NK-92 treated with Interleukin-12 subunit alpha and Interleukin-12 subunit beta, amount 100 ng/mL, for 24 hours (cell line): ENCODE results near the gene PRKAG1.

Experiments
- DNase-seq: peaks from one replicate; lab custom pipeline; 2025; lab: John Stamatoyannopoulos, UW

PRKAG1 gene

DNA sequence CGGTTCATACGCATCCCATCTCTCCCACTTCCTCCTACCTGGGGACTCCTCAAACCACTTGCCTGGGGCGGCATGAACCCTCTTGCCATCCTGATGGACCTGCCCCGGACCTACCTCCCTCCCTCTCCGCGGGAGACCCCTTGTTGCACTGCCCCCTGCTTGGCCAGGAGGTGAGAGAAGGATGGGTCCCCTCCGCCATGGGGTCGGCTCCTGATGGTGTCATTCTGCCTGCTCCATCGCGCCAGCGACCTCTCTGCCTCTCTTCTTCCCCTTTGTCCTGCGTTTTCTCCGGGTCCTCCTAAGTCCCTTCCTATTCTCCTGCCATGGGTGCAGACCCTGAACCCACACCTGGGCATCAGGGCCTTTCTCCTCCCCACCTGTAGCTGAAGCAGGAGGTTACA is 36.8 kb downstream of the PRKAG1 start:
- DNase-seq: no peak

DNA sequence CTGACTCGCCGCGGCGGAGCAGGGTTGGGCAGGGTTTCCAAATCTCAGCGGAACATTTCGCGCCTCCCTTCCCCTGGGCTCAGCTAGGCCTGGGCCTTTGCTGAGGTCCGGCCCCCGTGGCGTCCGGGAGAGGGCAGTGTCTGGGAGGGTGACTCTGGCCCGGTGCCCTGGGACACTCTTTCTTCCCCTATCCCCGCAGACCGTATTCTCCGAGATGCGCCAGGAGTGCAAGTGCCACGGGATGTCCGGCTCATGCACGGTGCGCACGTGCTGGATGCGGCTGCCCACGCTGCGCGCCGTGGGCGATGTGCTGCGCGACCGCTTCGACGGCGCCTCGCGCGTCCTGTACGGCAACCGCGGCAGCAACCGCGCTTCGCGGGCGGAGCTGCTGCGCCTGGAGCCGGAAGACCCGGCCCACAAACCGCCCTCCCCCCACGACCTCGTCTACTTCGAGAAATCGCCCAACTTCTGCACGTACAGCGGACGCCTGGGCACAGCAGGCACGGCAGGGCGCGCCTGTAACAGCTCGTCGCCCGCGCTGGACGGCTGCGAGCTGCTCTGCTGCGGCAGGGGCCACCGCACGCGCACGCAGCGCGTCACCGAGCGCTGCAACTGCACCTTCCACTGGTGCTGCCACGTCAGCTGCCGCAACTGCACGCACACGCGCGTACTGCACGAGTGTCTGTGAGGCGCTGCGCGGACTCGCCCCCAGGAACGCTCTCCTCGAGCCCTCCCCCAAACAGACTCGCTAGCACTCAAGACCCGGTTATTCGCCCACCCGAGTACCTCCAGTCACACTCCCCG is 37.4 kb downstream of the PRKAG1 start:
- DNase-seq: no peak

DNA sequence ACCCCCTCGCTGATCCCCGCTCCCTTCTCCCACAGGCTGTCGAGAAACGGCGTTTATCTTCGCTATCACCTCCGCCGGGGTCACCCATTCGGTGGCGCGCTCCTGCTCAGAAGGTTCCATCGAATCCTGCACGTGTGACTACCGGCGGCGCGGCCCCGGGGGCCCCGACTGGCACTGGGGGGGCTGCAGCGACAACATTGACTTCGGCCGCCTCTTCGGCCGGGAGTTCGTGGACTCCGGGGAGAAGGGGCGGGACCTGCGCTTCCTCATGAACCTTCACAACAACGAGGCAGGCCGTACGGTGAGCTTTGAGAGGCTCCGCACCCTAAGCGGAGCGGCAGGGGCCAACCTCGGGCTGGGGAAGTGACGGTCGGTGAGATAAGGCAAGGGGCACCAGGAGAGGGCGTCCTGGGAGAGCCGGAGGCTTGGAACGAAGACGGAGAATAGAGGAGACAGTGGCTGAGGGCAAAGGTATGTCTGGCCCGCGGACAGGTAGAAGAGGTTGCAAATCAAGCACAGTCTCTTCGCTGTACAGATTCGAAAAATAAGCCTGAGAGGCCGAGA is 38.1 kb downstream of the PRKAG1 start:
- DNase-seq: no peak

DNA sequence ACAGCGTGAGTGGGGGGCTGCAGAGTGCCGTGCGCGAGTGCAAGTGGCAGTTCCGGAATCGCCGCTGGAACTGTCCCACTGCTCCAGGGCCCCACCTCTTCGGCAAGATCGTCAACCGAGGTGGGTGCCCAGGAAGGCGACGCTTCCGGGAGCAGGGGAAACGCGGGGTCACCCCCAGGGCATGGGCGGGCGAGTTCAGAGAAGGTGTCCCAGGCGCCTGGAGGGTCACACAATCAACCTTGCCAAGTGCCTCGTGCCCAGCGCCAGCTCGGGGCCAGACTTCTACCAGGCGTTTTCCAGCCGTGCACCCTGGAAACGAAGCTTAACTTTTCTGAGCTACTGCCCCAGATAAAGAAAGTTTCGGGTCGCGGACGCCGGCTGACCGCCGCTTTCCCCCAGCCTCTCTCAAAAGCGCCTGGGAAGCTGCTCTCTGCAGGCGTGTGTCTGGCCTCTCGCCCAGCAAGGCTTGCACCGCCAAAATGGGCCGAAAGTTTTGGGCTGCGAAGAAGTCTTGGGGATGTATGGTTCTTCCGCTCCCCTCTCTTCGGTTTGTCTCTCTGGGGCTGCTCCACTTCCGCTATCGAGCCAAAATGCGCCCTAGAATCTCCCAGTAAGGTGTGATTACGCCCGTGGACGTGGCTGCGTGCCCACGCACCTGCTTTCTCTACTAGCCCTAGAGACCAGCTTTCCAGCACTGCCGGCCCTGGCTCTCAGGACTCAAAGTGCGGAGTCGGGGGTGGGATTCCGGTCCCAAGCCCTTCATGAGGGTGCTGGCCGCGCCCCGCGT is 38.8 kb downstream of the PRKAG1 start:
- no peak for DNase-seq

DNA sequence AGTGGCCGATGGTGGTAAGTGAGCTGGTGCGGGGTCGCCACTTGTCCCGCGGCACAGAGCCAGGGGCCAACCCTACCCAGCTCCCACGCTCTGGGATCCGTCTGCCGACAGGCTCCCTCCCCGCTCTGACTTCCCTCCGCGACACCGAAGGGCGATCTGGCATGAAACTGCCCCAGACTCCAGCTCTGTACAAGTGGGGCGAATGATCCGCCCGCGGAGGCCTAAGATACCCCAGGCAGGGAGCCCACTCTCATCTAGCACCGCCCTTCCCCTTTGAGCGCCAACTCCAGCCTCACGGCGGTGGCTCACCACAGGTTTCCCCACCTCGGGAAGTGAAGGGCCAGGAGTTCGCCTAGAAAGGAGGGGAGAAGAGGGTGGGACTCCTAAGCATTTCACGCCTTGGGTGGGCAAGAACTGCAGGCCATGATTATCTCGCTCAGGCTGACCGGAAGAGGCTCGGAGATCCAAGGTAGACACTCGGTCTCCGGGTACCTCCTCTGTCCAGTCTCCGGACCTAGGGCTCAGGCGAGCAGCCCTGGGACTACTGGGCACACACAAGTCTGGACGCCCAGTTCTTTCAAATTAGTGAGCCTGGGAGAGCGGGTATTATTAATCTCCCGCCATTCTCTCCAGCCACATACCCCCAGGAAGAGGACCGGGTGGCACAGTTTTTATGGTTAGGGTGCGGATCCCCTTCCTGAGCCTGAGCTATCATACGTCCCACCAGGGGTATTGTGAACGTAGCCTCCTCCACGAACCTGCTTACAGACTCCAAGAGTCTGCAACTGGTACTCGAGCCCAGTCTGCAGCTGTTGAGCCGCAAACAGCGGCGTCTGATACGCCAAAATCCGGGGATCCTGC is 39.6 kb downstream of the PRKAG1 start:
- no peak for DNase-seq

DNA sequence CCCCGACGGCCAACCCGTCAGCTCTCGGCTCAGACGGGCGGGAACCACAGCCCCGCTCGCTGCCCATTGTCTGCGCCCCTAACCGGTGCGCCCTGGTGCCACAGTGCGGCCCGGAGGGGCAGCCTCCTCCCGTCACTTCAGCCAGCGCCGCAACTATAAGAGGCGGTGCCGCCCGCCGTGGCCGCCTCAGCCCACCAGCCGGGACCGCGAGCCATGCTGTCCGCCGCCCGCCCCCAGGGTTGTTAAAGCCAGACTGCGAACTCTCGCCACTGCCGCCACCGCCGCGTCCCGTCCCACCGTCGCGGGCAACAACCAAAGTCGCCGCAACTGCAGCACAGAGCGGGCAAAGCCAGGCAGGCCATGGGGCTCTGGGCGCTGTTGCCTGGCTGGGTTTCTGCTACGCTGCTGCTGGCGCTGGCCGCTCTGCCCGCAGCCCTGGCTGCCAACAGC is 40.3 kb downstream of the PRKAG1 start, which contains the start of gene WNT1:
WNT1 (plus strand) TSS at position 32 of the 450 bp plus-strand sequence; CDS start at position 361, 329 bp downstream.
- DNase-seq: no peak

DNA sequence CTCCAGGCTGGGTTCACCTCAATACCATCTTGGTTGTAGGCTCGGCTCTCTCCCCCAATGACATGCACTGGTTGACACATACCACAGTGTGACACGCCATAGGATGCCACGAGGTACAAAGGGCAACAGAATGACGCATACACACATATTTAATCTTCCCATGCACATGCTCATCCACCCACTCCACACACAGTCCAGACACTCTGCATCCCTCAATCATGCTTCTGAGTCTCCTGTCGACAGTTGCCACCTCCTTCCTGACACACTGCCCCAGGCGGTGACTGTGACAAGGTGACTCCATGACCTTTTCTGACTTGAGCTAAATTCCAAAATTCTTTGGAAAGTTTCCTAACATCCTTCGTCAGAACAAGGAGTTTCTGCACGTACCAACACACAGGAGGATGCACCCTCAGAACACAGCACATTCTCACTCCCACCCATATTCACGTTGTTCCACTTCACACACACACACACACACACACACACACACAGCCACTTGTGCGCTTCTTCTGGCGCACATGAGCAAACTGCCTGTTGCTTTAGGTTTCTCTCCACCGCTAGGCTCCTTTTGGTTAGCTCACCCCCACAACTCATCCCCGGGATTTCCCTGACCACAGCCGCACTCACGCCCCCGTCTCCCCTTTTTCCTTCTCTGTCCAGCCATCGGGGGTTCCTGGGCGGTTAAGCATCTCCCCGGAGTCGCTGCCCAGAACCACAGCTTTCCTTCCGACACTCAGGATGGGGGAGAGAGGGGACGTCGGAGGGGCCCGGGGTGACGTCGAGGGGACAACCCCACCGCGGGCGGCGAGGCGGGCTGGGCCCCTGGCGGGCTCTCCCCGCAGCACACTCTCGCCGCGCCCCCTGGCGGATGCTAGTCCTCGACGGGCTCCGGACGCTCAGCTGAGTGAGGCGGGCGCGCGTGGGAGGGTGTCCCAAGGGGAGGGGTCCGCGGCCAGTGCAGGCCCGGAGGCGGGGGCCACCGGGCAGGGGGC is 41.0 kb downstream of the PRKAG1 start:
- DNase-seq: peak; percentile 31

DNA sequence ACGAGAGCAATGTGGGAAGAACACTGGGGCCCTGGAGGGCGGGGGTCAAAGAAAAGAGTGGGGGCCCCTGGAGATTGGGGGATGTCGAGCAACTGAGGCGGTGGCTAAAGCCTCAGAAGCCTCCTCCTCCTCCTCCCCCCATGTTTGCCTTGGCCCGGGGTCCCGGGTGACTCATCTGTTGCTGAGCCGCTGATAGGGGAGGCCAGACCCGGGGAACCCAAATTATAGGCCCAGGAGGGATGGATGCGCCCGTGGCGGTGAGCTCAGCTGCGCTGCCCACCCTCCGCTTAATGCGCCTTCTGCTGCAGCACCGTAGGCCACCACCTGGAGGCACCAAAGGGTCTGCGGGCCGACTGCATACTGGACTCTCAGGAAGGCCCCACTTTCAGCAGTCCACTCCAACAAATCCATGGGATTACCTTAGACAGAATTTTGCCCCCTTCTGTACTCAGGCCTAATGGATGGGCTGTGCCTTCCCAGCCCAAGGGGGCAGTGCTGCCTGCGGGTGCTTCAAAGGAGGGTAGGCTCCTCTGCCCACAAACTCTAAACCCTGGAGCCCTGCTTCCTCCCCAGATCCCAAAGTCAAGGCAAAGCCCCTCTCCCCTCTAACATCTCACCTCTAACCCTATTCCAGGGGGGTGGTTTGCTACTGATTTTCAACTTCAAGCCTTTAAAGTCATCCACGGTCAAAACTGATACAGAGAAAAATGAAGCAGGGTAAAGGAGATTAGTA is 44.5 kb downstream of the PRKAG1 start:
- no peak for DNase-seq

DNA sequence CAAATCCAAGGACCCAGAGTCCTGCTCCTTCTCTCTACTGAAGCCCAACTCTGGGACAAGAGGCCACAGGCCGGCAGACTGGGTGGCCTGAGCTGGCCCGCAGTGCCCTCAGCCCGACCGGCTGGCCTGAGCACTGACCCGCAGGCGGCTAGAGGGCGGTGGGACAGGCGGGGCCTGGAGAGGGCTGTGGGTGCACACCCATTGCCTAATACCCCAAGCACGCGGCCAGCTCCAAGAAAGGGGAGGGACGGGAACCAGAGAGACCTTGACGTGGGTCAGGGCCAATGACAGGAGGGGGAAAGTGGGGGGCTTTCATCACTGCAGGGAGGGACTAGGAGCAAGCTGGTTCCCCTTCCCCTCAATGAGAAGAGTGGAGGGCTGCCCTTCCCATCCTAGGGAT is 45.0 kb downstream of the PRKAG1 start:
- DNase-seq: no peak

DNA sequence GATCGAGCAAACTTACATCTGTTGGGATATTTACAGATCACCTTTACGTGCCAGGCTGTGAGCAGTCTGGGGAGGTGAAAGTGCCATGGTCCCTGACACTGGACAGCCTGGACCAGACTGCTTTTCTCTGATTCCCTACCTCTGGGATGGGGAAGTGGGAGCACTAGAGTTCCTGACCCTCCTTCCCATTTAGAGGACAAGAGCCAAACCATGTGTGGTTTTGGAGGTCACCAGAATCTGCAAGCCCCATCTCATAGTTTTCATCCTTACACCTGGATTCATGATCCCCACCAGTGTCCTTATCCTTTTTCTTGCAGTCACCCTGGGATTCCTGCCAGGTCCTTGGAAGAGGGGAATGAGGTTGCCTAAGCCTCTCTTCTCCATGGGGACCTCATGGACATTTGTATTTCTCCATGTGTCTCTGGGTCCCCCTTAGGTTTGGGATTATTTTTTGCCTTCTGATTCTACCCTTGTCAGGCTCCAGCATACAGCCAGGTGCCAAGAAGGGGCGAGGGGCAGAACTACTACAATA is 45.6 kb downstream of the PRKAG1 start:
- DNase-seq: no peak

DNA sequence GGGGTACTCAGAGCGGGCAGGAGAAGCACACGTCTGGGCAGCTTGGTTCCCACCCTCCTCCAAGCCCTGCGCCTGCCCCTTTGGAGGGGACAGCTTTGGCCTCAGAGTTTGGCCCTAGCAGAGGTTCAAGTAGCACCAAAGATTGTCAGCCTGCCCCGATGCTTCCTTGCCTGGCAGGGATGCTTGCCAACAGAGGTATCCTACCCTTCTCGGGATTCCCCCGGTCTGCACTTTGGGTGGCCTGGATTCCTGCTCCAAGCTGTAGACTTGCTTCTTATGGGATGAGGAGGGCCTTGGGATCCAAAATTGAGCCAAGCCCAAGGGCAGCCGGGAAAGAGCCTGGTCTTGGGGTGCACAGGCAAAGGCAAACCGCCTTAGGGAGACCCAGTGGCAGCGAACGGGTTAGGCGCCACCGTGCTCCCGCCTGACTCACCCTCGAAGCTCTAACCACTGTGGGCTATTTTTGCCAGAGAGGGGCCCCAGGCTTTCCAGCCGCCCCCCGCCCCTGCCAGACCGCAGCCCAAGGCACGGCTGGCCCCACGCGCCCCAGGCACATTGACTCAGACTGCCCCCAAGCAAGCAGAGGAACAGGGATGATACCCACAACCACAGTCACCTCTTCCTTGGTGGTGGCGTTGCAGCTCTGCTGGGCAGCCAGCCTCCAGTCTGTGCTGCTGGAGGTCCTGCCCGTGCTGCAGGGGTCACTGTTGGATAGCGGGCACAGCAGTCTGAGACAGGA is 46.2 kb downstream of the PRKAG1 start:
- peak; percentile 84 for DNase-seq

DNA sequence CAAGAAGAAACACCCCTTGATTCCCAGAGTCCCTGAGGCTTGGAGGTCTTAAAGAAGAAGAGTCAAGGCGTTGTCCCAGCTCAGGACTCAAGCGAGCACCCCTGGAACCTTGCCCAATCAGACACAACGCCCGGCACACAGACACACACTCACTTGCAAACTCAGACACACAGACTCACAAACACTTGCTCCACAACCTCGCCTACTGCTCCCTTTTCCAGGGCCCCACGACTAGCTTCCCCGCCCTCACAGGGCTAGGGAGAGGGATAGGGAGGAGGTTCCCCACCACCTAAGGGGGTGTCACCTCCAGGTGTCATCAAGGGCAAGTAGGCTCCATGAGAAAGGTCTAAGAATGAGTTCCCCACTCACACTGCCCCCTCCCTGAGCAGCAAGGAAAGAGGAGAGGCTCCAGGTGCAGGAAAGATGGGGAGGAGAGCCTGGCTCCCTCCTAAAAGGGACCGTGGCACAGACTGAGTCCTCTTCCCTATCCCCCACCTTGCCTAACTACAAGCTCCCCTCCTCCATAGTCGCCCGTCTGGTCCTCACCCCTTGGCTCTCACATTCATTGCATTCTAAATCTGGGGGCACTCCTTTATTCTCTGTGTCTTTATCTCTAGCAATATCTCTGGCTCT is 47.8 kb downstream of the PRKAG1 start:
- no peak for DNase-seq

DNA sequence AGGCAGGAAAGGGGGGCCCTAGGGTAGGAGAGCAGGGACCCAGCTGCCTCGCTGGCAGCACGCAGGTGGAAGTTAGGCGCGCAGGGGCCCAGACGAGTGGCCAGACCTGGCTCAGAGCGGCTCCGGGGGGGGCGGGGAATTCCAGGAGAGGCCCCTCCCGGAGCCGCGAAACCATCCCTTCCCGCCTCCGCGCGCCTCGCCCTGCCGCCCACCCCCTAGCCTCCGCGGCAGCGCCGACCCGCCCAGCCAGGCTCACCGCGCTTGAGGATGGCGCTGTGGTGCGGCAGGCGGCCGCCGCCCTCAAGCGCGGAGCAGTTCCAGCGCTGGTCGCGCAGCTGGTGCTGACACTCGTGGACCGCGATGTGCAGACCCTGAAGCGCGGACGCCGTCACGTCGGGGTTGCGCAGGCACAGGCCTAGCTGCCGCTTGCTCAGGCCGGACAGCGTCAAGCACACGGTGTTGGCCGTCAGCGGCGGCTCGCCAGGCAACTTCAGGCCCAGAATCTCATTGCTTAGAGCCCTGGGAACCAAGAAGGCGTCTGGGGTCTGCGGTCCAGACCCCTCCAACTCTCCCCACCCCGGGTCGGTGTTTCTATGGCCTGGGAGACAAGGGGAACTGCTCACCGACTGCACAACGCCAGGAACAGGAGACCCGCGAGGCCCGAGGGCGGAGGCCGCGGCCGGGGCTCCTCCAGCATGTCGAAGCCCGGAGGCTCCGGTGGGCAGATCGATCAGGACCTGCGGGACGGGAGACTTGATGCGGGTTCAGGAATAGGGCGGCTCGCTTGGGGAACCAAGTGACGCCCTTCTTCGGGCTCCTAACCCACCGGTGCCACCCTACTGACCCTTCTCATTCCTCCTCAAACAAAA is 48.5 kb downstream of the PRKAG1 start:
- no peak for DNase-seq

DNA sequence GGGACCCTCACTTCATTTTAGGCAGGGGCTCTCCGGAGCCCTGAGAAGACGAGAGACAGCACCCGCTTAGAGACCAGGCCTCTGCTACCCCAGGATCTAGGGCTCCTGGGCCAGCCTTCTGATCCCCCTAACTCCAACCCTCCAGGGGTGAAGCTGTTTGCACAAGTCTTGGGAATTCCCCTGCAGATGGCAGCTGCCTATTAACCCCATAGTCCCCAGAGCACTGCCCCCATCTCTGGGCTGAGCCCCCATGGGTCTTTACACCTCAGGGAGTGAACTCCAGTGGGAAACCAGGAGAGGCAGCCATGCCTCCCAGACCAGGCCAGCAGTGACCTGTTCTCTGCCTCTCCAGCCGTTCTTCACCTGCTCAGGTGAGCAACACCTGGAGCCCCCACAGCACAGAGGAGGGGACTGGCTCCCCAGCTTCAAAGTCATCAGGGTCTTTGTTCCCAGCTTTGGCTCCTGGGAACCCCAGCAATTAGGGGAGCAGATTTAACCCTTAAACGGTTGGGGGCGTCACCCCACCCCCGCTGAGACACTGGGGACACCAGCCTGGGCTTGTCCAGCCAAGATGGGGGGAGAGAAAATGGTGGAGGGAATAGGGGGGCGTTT is 49.3 kb downstream of the PRKAG1 start:
- DNase-seq: no peak

DNA sequence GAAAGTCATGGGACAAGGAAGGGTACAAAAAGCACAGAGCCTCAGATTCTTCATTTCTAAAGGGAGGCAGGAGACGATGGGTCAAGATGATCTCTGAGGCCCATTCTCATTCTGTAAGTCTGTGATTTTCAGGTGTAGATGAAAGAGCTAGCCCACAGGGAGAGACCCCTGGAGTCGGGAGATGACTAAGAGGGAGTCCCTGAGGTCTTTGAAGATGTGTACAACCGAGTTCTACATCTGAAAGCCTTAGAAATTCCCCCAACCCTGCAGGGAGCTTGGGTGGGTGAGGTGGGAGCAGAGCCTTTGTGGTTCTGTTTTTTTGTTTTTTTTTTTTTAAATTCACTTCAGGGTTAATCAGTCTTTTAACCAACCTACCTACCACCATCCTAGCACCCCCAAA is 50.1 kb downstream of the PRKAG1 start:
- DNase-seq: no peak

DNA sequence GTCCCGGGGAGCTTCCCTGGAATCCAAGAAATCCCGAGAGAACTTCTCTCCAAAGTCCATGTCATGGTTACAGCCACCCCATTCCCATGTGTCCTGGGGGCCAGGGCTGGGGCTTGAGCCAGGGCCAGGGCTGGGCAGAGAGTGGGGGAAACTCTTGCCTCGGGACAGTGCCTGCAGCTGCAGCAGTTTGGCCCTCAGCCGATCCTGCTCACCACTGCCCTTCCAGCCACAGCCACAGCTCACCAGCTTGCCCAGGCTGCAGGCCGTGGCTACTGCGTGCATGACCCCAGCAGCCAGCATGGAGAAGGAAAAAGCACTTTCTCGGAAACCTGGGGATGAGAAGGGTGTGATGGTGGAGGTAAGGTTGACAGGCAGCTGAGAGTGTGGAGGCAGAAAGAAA is 50.6 kb downstream of the PRKAG1 start:
- no peak for DNase-seq
